ENCODE results near the gene PPM1J. TPM values are rescaled to one million over a fixed set of nuclear protein-coding genes. Genes with fewer than 3 reads are reported as not detected.

The PPM1J gene
- total RNA-seq, 1 donor from 2014 or later: 1.8 TPM

DNA sequence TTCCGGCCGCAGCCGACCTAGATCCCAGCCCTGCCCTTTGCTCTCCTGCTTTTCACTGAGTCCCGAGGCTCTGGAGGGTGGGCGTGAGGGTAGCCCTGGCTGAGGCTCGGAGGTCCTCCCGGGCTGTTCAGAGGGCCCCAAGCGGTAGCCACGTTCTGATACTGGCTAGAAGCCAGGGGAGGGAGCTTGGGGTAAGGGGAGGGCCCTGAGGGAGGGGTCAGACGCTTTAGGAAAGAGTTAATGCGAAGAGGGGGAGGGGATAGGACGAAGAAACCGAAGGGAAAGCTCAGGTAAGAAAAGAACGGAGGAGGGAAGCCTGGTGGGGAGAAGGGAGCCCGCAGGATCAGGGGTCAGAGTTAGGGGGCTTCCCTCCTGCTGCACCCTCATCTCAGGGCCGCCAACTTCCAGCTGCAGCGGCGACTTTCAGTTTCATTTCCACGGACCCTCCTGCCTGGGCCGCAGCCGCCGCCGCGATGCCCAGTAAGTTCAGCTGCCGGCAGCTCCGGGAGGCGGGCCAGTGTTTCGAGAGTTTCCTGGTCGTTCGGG is 40.6 kb downstream of the PPM1J start, which contains the start of gene MOV10:
MOV10 (plus strand) TSS at position 220 of the 546 bp plus-strand sequence; CDS start at position 474, 254 bp downstream.
- peak; percentile 81 for DNase-seq (ENCODE audit: low spot score)
- intact Hi-C loops (cut with DNase I): no loop called here

GRCh38 chr1:112673592-112674439 is 41.3 kb downstream of the PPM1J start:
- intact Hi-C loops (cut with DNase I): no loop called here
- ATAC-seq: peak; percentile 77

More for the DNA sequence above, 40.6 kb downstream of the PPM1J start, which contains the start of gene MOV10:
- ATAC-seq: peak; percentile 76

GRCh38 chr1:112672842-112673241 is 42.3 kb downstream of the PPM1J start:
- ATAC-seq: no peak
- intact Hi-C loops (cut with DNase I): no loop called here
- no peak for DNase-seq (ENCODE audit: low spot score)

More at GRCh38 chr1:112673592-112674439, 41.3 kb downstream of the PPM1J start:
- DNase-seq (ENCODE audit: low spot score): no peak

GRCh38 chr1:112672009-112672408 is 43.1 kb downstream of the PPM1J start:
- intact Hi-C loops (cut with DNase I): no loop called here
- DNase-seq (ENCODE audit: low spot score) (no peak), ATAC-seq (no peak)

DNA sequence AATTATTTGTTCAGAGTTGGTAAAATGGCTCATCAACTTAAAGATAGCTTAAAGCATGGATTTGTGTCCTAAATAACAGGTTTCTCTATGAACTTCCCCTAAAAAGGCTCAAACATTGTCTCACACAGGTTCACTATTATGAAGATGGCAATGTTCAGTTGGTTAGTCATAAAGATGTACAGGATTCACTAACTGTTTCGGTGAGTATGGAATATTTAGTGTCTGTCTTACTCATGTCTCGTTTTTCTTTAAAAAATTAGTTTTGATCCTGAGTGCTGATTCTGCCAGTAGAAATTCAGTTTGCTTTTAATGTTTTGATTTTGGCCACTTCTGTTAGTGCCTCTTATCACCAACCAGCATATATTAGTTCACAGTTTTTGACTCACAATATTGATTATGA is 48.2 kb downstream of the PPM1J start:
- ATAC-seq (no peak), DNase-seq (ENCODE audit: low spot score) (no peak)
- intact Hi-C loops (cut with DNase I): no loop called here

DNA sequence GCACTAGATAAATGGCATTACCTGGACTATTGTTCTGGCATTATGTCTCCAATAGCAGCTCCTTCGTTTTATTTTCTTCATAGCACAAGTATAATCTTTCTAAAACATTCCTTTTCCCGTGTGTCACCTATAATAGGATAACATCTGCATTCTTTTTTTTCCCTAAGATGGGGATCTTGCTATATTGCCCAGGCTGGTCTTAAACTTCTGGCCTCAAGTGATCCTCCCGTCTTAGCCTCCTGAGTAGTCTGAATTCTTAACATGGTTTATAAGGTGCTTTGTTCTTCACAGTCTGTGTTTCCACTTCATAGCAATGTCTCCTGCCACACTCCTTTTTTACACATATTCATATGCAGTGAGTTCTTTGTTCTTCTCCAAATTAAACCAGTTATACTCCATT is 49.3 kb downstream of the PPM1J start:
- intact Hi-C loops (cut with DNase I): no loop called here
- DNase-seq (ENCODE audit: low spot score) (no peak), ATAC-seq (no peak)

Other genes with a start within 250 kb of the PPM1J start
- gene WNT2B, start 206.4 kb downstream of the PPM1J start, total RNA-seq: 10.9 TPM
- gene ST7L, start 96.2 kb downstream of the PPM1J start, total RNA-seq: 29.7 TPM
- 108 TPM for gene CAPZA1, start 95.5 kb downstream of the PPM1J start, total RNA-seq
- 57.5 TPM for gene MOV10, start 40.7 kb downstream of the PPM1J start, total RNA-seq
- 241 TPM for gene RHOC, start 8.2 kb downstream of the PPM1J start, total RNA-seq
- 17.4 TPM for gene SLC16A1, start 240.9 kb upstream of the PPM1J start, total RNA-seq